COLO668 (cell line): ENCODE measurements around the gene PRR19.

ENCODE experiments used
- DNase-seq: peaks from one replicate; lab custom pipeline; 2025; ENCODE audit not compliant: unreplicated experiment; lab: John Stamatoyannopoulos, UW

Gene PRR19

GRCh38 chr19:42344336-42344893 lies 42.5 kb downstream of the PRR19 start:
- no peak for DNase-seq

- no peak for DNase-seq
Measured at GRCh38 chr19:42345191-42345812, 43.4 kb downstream of the PRR19 start.

- no peak for DNase-seq
Measured at GRCh38 chr19:42348211-42348610, 46.3 kb downstream of the PRR19 start.

GRCh38 chr19:42349378-42350107 lies 47.6 kb downstream of the PRR19 start:
- no peak for DNase-seq

GRCh38 chr19:42350417-42350816 lies 48.5 kb downstream of the PRR19 start:
- no peak for DNase-seq

GRCh38 chr19:42351079-42351735 lies 49.3 kb downstream of the PRR19 start:
- DNase-seq = no peak

GRCh38 chr19:42352301-42353259 lies 50.6 kb downstream of the PRR19 start:
- DNase-seq = peak; percentile 34

- DNase-seq = no peak
Measured at GRCh38 chr19:42353341-42354015, 51.5 kb downstream of the PRR19 start.

GRCh38 chr19:42355896-42356295 lies 54.0 kb downstream of the PRR19 start:
- DNase-seq = no peak

GRCh38 chr19:42356686-42357085 lies 54.8 kb downstream of the PRR19 start:
- DNase-seq = no peak

- DNase-seq = no peak
Measured at GRCh38 chr19:42357290-42357689, 55.4 kb downstream of the PRR19 start.
